Measurements from ENCODE around the gene ARL15. TPM values are rescaled to one million over a fixed set of nuclear protein-coding genes. Genes with fewer than 3 reads are reported as not detected.

ARL15 gene
- total and polyA plus RNA-seq, 9 of the 15 experiments (the other 6 are each of a cell fraction or from before 2014, with no cell fraction given) = 18.5 to 80.4 (median 57.0) TPM

DNA sequence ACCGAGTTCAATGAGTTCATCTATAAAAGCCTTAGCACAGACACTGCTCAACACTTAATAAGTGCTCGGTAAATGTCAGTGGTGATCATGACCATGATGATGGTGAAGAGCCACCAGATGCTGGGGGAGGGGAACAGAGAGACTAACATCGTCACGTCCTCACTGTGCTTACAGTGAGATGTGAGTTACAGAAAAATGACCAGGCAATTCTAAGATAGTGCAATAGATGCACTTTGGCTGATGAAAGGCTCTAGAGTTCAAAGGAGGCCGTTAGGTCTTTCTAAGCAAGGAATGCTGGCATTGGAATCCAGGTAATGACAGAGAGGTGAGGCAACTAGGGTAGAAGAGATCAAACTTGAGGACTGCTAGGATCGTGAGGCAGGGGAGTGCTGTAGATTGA, 36.7 kb downstream of the ARL15 start (continued):
- no peak for TF ChIP-seq ZNF398 (CRISPR knock-in tag; IDR thresholded peaks at IDR 0.05)
- TF ChIP-seq HNRNPH1 (optimal IDR thresholded peaks at IDR 0.05; ENCODE audit: low read depth, low read length) = no peak
- TF ChIP-seq ILK (tag; IDR thresholded peaks at IDR 0.05; ENCODE audit: borderline replicate concordance, low read depth) = no peak
- TF ChIP-seq, protein P1, sequence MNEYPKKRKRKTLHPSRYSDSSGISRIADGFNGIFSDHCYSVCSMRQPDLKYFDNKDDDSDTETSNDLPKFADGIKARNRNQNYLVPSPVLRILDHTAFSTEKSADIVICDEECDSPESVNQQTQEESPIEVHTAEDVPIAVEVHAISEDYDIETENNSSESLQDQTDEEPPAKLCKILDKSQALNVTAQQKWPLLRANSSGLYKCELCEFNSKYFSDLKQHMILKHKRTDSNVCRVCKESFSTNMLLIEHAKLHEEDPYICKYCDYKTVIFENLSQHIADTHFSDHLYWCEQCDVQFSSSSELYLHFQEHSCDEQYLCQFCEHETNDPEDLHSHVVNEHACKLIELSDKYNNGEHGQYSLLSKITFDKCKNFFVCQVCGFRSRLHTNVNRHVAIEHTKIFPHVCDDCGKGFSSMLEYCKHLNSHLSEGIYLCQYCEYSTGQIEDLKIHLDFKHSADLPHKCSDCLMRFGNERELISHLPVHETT (CRISPR knock-in tag; conservative IDR thresholded peaks at IDR 0.05 in 1 of 2, IDR thresholded peaks at IDR 0.05 in 1 of 2) = peak in 1 of 2 experiments; percentile 47; a peak in 1 of 4 replicates
- TF ChIP-seq CTCF (IDR thresholded peaks at IDR 0.05 in 2 of 3, conservative IDR thresholded peaks at IDR 0.05 in 1 of 3; ENCODE audit: insufficient read depth in 2 of 3, low read depth in 1 of 3, low read length in 3 of 3) = no peak
- TF ChIP-seq KDM4B (IDR thresholded peaks at IDR 0.05; ENCODE audit: borderline replicate concordance in 2 of 2, low read depth in 1 of 2) = no peak
- TF ChIP-seq HCFC1 (IDR thresholded peaks at IDR 0.05; ENCODE audit: low read depth, low read length) = no peak
- TF ChIP-seq ETV6 (IDR thresholded peaks at IDR 0.05; ENCODE audit: borderline replicate concordance in 1 of 2, low read depth in 2 of 2, low read length in 1 of 2) = no peak
- TF ChIP-seq ETV6 (CRISPR knock-in tag; IDR thresholded peaks at IDR 0.05; ENCODE audit: borderline replicate concordance) = no peak
- no peak for TF ChIP-seq NR1H2 (CRISPR knock-in tag; IDR thresholded peaks at IDR 0.05)
- TF ChIP-seq TRIM24 (IDR thresholded peaks at IDR 0.05) = peak; percentile 70 to 79
- no peak for TF ChIP-seq TCF3 (CRISPR knock-in tag; IDR thresholded peaks at IDR 0.05)

Data from K562 (cell line).